Measurements from ENCODE around the gene ARFRP1.

ARFRP1 gene

GRCh38 chr20:63690898-63691710, 16.7 kb downstream of the ARFRP1 start:
- no peak for DNase-seq (ENCODE audit: low read depth)

- no peak for DNase-seq (ENCODE audit: low read depth)
These were observed 17.5 kb downstream of the ARFRP1 start for GRCh38 chr20:63690003-63690897.

- no peak for DNase-seq (ENCODE audit: low read depth)
These were observed 18.5 kb downstream of the ARFRP1 start for GRCh38 chr20:63689046-63690002.

GRCh38 chr20:63688228-63689045, 19.3 kb downstream of the ARFRP1 start:
- DNase-seq (ENCODE audit: low read depth), result no peak

- no peak for DNase-seq (ENCODE audit: low read depth)
These were observed 20.2 kb downstream of the ARFRP1 start for GRCh38 chr20:63687419-63688178.

GRCh38 chr20:63686492-63687321, 21.1 kb downstream of the ARFRP1 start:
- peak; percentile 78 for DNase-seq (ENCODE audit: low read depth)

GRCh38 chr20:63686094-63686491, 21.7 kb downstream of the ARFRP1 start:
- no peak for DNase-seq (ENCODE audit: low read depth)

- no peak for DNase-seq (ENCODE audit: low read depth)
These were observed 22.3 kb downstream of the ARFRP1 start for GRCh38 chr20:63685269-63686026.

- DNase-seq (ENCODE audit: low read depth), result peak; percentile 94
These were observed 25.2 kb downstream of the ARFRP1 start for GRCh38 chr20:63682384-63683139.

- DNase-seq (ENCODE audit: low read depth), result no peak
These were observed 26.1 kb downstream of the ARFRP1 start for GRCh38 chr20:63681609-63682142.

GRCh38 chr20:63680857-63681608, 26.7 kb downstream of the ARFRP1 start:
- DNase-seq (ENCODE audit: low read depth), result no peak

- DNase-seq (ENCODE audit: low read depth), result no peak
These were observed 27.3 kb downstream of the ARFRP1 start for GRCh38 chr20:63680427-63680826.

- no peak for DNase-seq (ENCODE audit: low read depth)
These were observed 27.9 kb downstream of the ARFRP1 start for GRCh38 chr20:63679799-63680305.

- no peak for DNase-seq (ENCODE audit: low read depth)
These were observed 28.9 kb downstream of the ARFRP1 start for GRCh38 chr20:63678667-63679465.

GRCh38 chr20:63678071-63678470, 29.7 kb downstream of the ARFRP1 start:
- no peak for DNase-seq (ENCODE audit: low read depth)

All from GM04504 (cell line).